Thoracic aorta (tissue), 2 donors: ENCODE results near the gene MAN1C1. TPM values are rescaled to one million over a fixed set of nuclear protein-coding genes. Genes with fewer than 3 reads are reported as not detected.

ENCODE experiments used
- ATAC-seq: fragments of 150-250 bp; one replicate; pipeline ENCODE4 v1.8.0; 2017; ENCODE audit warnings: low read depth; ENCODE audit not compliant: insufficient number of reproducible peaks, low FRiP score
- DNase-seq: peaks from one replicate; pipeline ENCODE4 v3.0.0-alpha.2; 2020; ENCODE audit warnings: low spot score
- H3K27ac ChIP-seq, 2 donors: fragments of 200-600 bp; sonication (generic); 1 replicate in 1 of 2; 2 replicates in 1 of 2; pipeline ENCODE4 v1.5.1; 2016; ENCODE audit warnings: mild to moderate bottlenecking in 2 of 2, moderate library complexity in 2 of 2
- H3K27me3 ChIP-seq: fragments of 200-600 bp; sonication (generic); replicated peaks from 2 replicates; pipeline ENCODE4 v1.6.0; 2016; ENCODE audit warnings: mild to moderate bottlenecking; ENCODE audit not compliant: insufficient read depth
- H3K36me3 ChIP-seq: fragments of 200-600 bp; sonication (generic); one replicate; pipeline ENCODE4 v1.5.1; 2016
- H3K4me1 ChIP-seq, 2 donors: fragments of 200-600 bp; sonication (generic); 1 replicate in 1 of 2; 2 replicates in 1 of 2; pipeline versions ENCODE4 v1.5.1 to v1.6.0; 2016; ENCODE audit warnings: low read depth in 2 of 2, mild to moderate bottlenecking in 1 of 2; ENCODE audit not compliant: control insufficient read depth in 1 of 2
- H3K4me3 ChIP-seq: fragments of 200-600 bp; sonication (generic); 2 replicates; pipeline ENCODE4 v1.5.1; 2016; ENCODE audit warnings: mild to moderate bottlenecking
- H3K9me3 ChIP-seq: fragments of 200-600 bp; sonication (generic); 2 replicates; pipeline ENCODE4 v1.5.1; 2016
- CTCF ChIP-seq: fragments of 200-600 bp; sonication (generic); IDR thresholded peaks from one replicate; pipeline ENCODE4 v1.5.1; 2019; ENCODE audit warnings: antibody characterized with exemption
- total RNA-seq, 2 donors: library from RNA; depleted of rRNA; stranded (reverse); fragments of >200 nt; gene quantifications; one replicate each; pipeline versions ENCODE4 v1.1.0 to v1.2.3, GENCODE V29; 2016

MAN1C1 gene
- total RNA-seq, 2 donors from 2014 or later, result 21.0 to 26.0 TPM

- no peak overlapping the region for H3K4me3 ChIP-seq
- H3K9me3 ChIP-seq, result no peaks in the 10 kb centered on the region
- peaks cover 39% of the 10 kb centered on the region for H3K36me3 ChIP-seq
- H3K27me3 ChIP-seq, result no peaks in the 10 kb centered on the region
- ATAC-seq (no peak), DNase-seq (no peak)
- no peak for TF ChIP-seq CTCF
- no peak overlapping the region for H3K27ac ChIP-seq
- peaks cover 21 to 41% of the 10 kb centered on the region in 2 donors for H3K4me1 ChIP-seq
Observed at GRCh38 chr1:25808481-25809244, 192.1 kb downstream of the MAN1C1 start.

DNA sequence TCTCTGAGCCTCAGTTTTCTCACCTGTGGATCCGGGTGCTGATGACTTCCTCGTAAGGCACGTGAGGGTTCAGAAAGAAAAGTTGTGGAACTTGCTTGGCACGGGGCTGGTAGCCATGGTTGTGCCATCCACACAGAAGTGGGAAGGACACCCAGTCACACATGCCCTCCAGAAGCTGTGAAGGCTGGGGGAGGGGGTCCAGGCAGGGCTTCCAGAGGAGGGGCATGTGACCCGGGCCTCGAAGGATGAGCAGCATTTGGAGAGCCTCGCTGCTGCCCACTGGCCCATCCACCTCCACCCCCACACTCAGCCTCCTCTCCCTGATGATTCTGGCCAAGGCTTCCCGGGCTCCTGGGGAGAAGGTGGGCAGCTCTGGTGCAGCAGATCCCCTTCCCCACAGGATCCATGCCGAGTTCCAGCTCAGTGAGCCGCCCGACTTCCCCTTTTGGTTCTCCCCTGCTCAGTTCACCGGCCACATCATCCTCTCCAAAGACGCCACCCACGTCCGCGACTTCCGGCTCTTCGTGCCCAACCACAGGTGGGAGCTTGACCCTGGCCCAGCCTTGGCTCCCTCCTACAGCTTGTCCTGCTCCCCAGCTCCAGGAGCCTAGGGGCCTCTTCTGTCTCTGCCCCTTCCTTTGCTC is 192.8 kb downstream of the MAN1C1 start:
- Histone ChIP-seq H3K9me3 (no peaks in the 10 kb centered on the region), H3K4me1 (peaks cover 18 to 33% of the 10 kb centered on the region in 2 donors), H3K36me3 (peaks cover 46% of the 10 kb centered on the region), H3K4me3 (no peak overlapping the region), H3K27me3 (no peaks in the 10 kb centered on the region), H3K27ac (no peak overlapping the region)
- TF ChIP-seq CTCF, result no peak
- no peak for ATAC-seq
- no peak for DNase-seq

- ATAC-seq, result no peak
- no peak overlapping the region for H3K27ac ChIP-seq
- no peak overlapping the region for H3K4me3 ChIP-seq
- H3K4me1 ChIP-seq, result peaks cover 15 to 28% of the 10 kb centered on the region in 2 donors
- H3K27me3 ChIP-seq, result no peaks in the 10 kb centered on the region
- TF ChIP-seq CTCF, result no peak
- DNase-seq, result no peak
- peaks cover 49% of the 10 kb centered on the region for H3K36me3 ChIP-seq
- H3K9me3 ChIP-seq, result no peaks in the 10 kb centered on the region
Observed at GRCh38 chr1:25809929-25810328, 193.3 kb downstream of the MAN1C1 start.

DNA sequence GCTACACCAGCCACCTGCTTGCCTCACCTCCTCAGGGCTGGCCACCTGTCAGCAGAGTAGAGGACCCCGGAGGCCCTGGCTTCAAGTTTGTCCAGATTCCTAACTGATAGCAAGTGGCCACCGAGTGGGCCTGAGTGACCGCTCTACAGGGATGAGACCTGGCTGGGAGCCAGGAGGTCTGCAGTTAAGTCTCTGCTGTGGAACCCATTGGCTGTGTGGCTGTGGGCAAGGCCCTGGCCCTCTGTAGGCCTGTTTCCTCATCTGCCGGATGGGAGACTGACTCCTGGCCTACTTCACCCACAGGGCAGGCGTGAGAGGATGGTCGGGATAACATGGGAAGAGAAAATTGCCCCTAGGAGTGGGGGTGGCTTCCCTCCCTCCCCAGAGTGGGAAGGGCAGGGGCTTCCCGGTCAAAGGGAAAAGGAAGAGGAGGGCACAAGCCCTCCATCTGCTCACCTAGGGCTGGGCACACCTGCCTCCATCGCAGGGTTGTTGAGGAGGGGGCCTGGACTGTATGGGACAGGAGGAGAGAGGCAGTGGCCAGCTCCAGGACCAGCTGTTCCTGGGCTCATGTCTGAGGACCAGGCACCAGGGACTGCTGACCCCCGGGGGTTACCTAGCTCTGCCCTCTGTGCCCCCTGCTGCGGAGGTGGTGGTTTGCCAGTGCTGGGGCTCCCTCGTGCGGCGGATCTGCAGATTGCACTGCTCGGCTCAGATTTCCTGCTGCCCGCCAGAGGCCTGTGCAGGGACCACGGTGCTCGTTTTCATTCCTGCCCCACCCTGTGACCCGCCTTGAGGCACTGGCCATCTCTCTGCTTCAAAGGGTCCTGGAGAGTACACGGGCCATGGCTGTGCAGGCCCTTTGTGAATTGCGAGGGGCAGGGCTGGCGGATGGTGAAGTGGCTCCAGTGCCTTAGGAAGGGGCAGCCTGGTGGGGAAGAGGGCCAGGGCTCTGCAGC is 194.0 kb downstream of the MAN1C1 start:
- Histone ChIP-seq H3K27ac (peak overlapping the region in 1 of 2 donors; percentile 18), H3K36me3 (peaks cover 53% of the 10 kb centered on the region), H3K9me3 (no peaks in the 10 kb centered on the region), H3K4me1 (peaks cover 9 to 21% of the 10 kb centered on the region in 2 donors), H3K27me3 (no peaks in the 10 kb centered on the region), H3K4me3 (no peak overlapping the region)
- ATAC-seq, result no peak
- peak; percentile 93 for TF ChIP-seq CTCF
- no peak for DNase-seq
